SU-DHL-6 (cell line): Measurements from ENCODE around the gene SERINC4.
"Not testable (repeated sequence)": the region's sequence is repeated elsewhere in the genome, so short reads cannot be mapped to it uniquely, and the experiment has no call there.

Source experiments
- H2AFZ ChIP-seq: fragments of 200-600 bp; sonication (generic); 2 replicates; pipeline ENCODE4 v1.6.1; 2014; ENCODE audit warnings: low read depth, mild to moderate bottlenecking, moderate library complexity, mixed read lengths, antibody characterized with exemption, low read length; ENCODE audit not compliant: severe bottlenecking
- H3F3A ChIP-seq: fragments of 200-600 bp; shearing (Covaris generic); 2 replicates; pipeline ENCODE4 v1.6.0; 2016; ENCODE audit warnings: antibody characterized with exemption, mild to moderate bottlenecking; ENCODE audit not compliant: insufficient read depth
- H3K27ac ChIP-seq: fragments of 200-600 bp; sonication (generic); 2 replicates; pipeline ENCODE4 v1.5.1; 2016; ENCODE audit warnings: low read depth, mild to moderate bottlenecking, low read length, moderate library complexity, mixed read lengths
- H3K27me3 ChIP-seq: fragments of 200-600 bp; sonication (generic), shearing (Covaris generic); 2 replicates; pipeline ENCODE4 v1.6.0; 2014; ENCODE audit warnings: mild to moderate bottlenecking, low read length
- H3K36me3 ChIP-seq: fragments of 200-600 bp; sonication (generic); 2 replicates; pipeline ENCODE4 v1.6.1; 2014; ENCODE audit warnings: mild to moderate bottlenecking, low read length, mixed read lengths
- H3K4me2 ChIP-seq: fragments of 300-600, 200-600 bp; shearing (Covaris generic), sonication (generic); 2 replicates; pipeline ENCODE4 v1.6.0; 2014; ENCODE audit warnings: low read length, low read depth, mild to moderate bottlenecking; ENCODE audit not compliant: poor library complexity, severe bottlenecking
- H3K4me3 ChIP-seq: fragments of 200-600 bp; sonication (generic); 2 replicates; pipeline ENCODE4 v1.5.1; 2014; ENCODE audit warnings: antibody characterized with exemption, low read length, mild to moderate bottlenecking, mixed read lengths; ENCODE audit not compliant: insufficient read depth, poor library complexity, severe bottlenecking
- H3K79me2 ChIP-seq: fragments of 200-600 bp; sonication (generic); 2 replicates; pipeline ENCODE4 v1.6.1; 2014; ENCODE audit warnings: mild to moderate bottlenecking, low read length, moderate library complexity; ENCODE audit not compliant: insufficient read depth
- H3K9ac ChIP-seq: fragments of 200-600 bp; sonication (generic); 2 replicates; pipeline ENCODE4 v1.7.0; 2014; ENCODE audit warnings: mild to moderate bottlenecking, low read length
- H3K9me2 ChIP-seq: fragments of 200-600 bp; sonication (generic); replicated peaks from 2 replicates; pipeline ENCODE4 v1.6.1; 2014; ENCODE audit warnings: low read length; ENCODE audit not compliant: insufficient read depth
- H3K9me3 ChIP-seq: fragments of 200-600 bp; sonication (generic); 2 replicates; pipeline ENCODE4 v1.6.1; 2014; ENCODE audit warnings: low read length, mixed read lengths; ENCODE audit not compliant: insufficient read depth
- H4K20me1 ChIP-seq: fragments of 200-600 bp; sonication (generic); 2 replicates; pipeline ENCODE4 v1.6.1; 2014; ENCODE audit warnings: low read depth, mild to moderate bottlenecking, antibody characterized with exemption, low read length, moderate library complexity, mixed read lengths
- EZH2phosphoT487 ChIP-seq: fragments of 200-600 bp; sonication (generic), shearing (Covaris generic); conservative IDR thresholded peaks from 2 replicates; pipeline ENCODE4 v1.6.1; 2018; ENCODE audit warnings: mild to moderate bottlenecking, antibody characterized with exemption, low read length, moderate library complexity, mixed read lengths
- TF ChIP-seq, protein P1 (sequence below): fragments of 200-600 bp; sonication (generic); IDR thresholded peaks from one replicate; pipeline ENCODE4 v1.5.1; 2017; ENCODE audit warnings: antibody characterized with exemption, mild to moderate bottlenecking, low read length, moderate library complexity; ENCODE audit not compliant: insufficient read depth, poor library complexity, severe bottlenecking

Gene SERINC4

DNA sequence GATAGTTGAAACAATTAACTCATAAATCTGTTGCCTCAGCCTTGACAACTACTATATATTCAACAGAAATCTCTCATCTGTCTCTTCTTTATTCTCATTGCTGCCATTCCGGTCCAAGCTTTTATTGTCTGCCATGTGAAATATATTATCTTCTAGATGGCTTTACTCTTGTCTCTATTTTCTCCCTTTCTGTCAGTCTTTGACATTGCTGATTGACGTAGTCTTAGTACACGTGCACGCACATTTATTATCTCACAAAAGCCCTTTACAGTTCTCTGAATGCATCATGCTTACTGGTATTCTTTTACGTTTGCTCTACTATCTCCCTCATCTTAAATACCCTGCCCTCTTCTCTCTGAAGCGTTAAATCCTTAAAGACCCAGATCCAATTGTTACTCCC lies 48.1 kb downstream of the SERINC4 start:
- Histone ChIP-seq H3K9me2 (no peaks in the 10 kb centered on the region), H3K27me3 (no peaks in the 10 kb centered on the region), H3K4me3 (no peak overlapping the region), H3K9ac (no peak overlapping the region), H3F3A (peaks cover 34% of the 10 kb centered on the region), H2AFZ (no peak overlapping the region), H3K27ac (peak overlapping the region; percentile 87; the same call in 1 of the 2 replicates), H3K9me3 (no peaks in the 10 kb centered on the region), H3K36me3 (peaks cover 46% of the 10 kb centered on the region), H3K79me2 (peaks cover 99% of the 10 kb centered on the region), H4K20me1 (peaks cover 36% of the 10 kb centered on the region), H3K4me2 (peak overlapping the region; percentile 98)
- TF ChIP-seq EZH2phosphoT487: no peak
- TF ChIP-seq, protein P1, sequence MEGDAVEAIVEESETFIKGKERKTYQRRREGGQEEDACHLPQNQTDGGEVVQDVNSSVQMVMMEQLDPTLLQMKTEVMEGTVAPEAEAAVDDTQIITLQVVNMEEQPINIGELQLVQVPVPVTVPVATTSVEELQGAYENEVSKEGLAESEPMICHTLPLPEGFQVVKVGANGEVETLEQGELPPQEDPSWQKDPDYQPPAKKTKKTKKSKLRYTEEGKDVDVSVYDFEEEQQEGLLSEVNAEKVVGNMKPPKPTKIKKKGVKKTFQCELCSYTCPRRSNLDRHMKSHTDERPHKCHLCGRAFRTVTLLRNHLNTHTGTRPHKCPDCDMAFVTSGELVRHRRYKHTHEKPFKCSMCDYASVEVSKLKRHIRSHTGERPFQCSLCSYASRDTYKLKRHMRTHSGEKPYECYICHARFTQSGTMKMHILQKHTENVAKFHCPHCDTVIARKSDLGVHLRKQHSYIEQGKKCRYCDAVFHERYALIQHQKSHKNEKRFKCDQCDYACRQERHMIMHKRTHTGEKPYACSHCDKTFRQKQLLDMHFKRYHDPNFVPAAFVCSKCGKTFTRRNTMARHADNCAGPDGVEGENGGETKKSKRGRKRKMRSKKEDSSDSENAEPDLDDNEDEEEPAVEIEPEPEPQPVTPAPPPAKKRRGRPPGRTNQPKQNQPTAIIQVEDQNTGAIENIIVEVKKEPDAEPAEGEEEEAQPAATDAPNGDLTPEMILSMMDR: no peak

- H4K20me1 ChIP-seq: peaks cover 34% of the 10 kb centered on the region
- TF ChIP-seq, protein P1: no peak
- no peak for TF ChIP-seq EZH2phosphoT487
- H3K9me3 ChIP-seq: no peaks in the 10 kb centered on the region
- peaks cover 32% of the 10 kb centered on the region for H3K36me3 ChIP-seq
- H3K9me2 ChIP-seq: no peaks in the 10 kb centered on the region
- H3K9ac ChIP-seq: peak overlapping the region; percentile 49
- no peaks in the 10 kb centered on the region for H3K27me3 ChIP-seq
- peaks cover 86% of the 10 kb centered on the region for H3K79me2 ChIP-seq
- no peak overlapping the region for H2AFZ ChIP-seq
- H3K27ac ChIP-seq: peak overlapping the region; percentile 87
- H3F3A ChIP-seq: peaks cover 38% of the 10 kb centered on the region
- peak overlapping the region; percentile 98 for H3K4me2 ChIP-seq
- H3K4me3 ChIP-seq: peak overlapping the region; percentile 48
Measured at GRCh38 chr15:43749690-43750345, 50.2 kb downstream of the SERINC4 start.

- Histone ChIP-seq H3K36me3 (peaks cover 26% of the 10 kb centered on the region), H3K4me2 (peak overlapping the region; percentile 98), H3K27me3 (no peaks in the 10 kb centered on the region), H3K9ac (peak overlapping the region; percentile 98), H4K20me1 (peaks cover 28% of the 10 kb centered on the region), H3K9me2 (no peaks in the 10 kb centered on the region), H2AFZ (no peak overlapping the region), H3K9me3 (no peaks in the 10 kb centered on the region), H3F3A (peaks cover 49% of the 10 kb centered on the region), H3K27ac (peak overlapping the region; percentile 78), H3K79me2 (peaks cover 71% of the 10 kb centered on the region), H3K4me3 (peak overlapping the region; percentile 90)
- no peak for TF ChIP-seq EZH2phosphoT487
- TF ChIP-seq, protein P1: no peak
Measured at GRCh38 chr15:43748376-43748775, 51.6 kb downstream of the SERINC4 start.

GRCh38 chr15:43746903-43747309 lies 53.1 kb downstream of the SERINC4 start:
- peak overlapping the region; percentile 98 for H3K4me2 ChIP-seq
- not testable (repeated sequence) for H2AFZ ChIP-seq, H3K9me3 ChIP-seq, H3K27me3 ChIP-seq, H3K9me2 ChIP-seq
- H3F3A ChIP-seq: peaks cover 42% of the 10 kb centered on the region
- H3K79me2 ChIP-seq: peaks cover 57% of the 10 kb centered on the region
- peak overlapping the region; percentile 90 for H3K4me3 ChIP-seq
- H3K36me3 ChIP-seq: peaks cover 13% of the 10 kb centered on the region
- peak overlapping the region; percentile 78 for H3K27ac ChIP-seq
- peak overlapping the region; percentile 98 for H3K9ac ChIP-seq
- H4K20me1 ChIP-seq: peaks cover 14% of the 10 kb centered on the region

- H2AFZ ChIP-seq, H3K9me2 ChIP-seq, H3K9me3 ChIP-seq, H3K36me3 ChIP-seq, H4K20me1 ChIP-seq, H3K27me3 ChIP-seq: not testable (repeated sequence)
- peak within 1 kb of the TSS; percentile 90 for H3K4me3 ChIP-seq
- peak within 1 kb of the TSS; percentile 98 for H3K9ac ChIP-seq
- H3K79me2 ChIP-seq: peaks cover 51% of the 10 kb centered on the region
- peak within 1 kb of the TSS; percentile 78 for H3K27ac ChIP-seq
- peaks cover 39% of the 10 kb centered on the region for H3F3A ChIP-seq
- peak within 1 kb of the TSS; percentile 98 for H3K4me2 ChIP-seq
Measured at GRCh38 chr15:43746245-43746902, 53.6 kb downstream of the SERINC4 start, which contains the start of gene PDIA3. Gene PDIA3, plus strand, starts transcription at chr15:43746438. Its CDS starts 102 bp downstream, at chr15:43746540.
